SKM-1 (cell line): ENCODE results near the gene GGT7.
A peak's percentile ranks its signal among the peaks of the same experiment; 100 is the strongest.
"Not testable (repeated sequence)": the region's sequence is repeated elsewhere in the genome, so short reads cannot be mapped to it uniquely, and the experiment has no call there.

ENCODE experiments used
- DNase-seq: peaks from one replicate; lab custom pipeline; 2025; ENCODE audit not compliant: unreplicated experiment; lab: John Stamatoyannopoulos, UW

Gene GGT7

GRCh38 chr20:34883087-34883688 is 10.5 kb upstream of the GGT7 start:
- no peak for DNase-seq

DNA sequence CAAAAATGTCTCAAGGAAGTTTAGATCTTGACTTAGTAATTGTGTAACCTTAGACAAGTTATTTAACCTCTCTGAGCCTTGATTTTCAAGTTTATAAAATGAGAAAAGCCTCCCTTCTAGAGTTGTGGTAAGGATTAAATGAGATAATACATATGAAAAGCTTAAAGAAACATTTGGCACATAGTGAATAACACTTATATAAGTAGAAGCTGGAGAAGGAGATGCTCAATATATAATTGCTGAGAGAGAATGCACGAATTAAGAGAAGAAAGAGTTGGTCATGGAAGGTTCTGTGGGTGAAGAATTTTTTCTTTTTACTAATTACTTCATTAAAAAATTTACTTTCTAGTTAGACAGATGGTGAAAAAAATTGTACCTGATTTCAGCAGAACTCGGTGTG is 9.0 kb upstream of the GGT7 start:
- no peak for DNase-seq

- DNase-seq, result not testable (repeated sequence)
Observed at GRCh38 chr20:34880971-34881370, 8.3 kb upstream of the GGT7 start.

DNA sequence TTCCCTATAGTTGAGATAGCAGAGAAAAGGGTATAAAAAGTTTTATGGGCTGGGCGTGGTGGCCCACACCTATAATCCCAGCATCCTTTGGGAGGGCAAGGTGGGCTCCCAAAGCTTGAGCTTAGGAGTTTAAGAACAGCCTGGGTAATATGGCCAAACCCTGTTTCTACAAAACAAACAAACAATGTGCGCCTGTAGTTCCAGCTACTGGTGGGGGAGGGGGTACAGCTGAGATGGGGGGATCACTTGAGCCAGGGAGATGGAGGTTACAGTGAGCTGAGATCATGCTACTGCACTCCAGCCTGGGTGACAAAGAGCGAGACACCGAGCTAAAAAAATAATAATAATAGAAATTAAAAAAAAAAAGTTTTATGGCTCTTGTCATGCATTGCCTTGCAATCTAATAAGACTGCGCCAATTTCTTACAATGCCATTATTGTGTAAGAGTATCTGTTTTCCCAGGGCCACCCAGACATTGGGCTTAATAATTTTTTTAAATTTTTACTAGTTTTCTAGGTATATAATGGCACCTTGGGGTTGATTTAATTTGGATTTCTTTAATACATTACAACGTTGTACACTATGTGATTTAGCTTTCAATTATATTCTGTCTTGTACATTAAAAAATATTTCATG is 7.7 kb upstream of the GGT7 start:
- DNase-seq, result no peak

DNA sequence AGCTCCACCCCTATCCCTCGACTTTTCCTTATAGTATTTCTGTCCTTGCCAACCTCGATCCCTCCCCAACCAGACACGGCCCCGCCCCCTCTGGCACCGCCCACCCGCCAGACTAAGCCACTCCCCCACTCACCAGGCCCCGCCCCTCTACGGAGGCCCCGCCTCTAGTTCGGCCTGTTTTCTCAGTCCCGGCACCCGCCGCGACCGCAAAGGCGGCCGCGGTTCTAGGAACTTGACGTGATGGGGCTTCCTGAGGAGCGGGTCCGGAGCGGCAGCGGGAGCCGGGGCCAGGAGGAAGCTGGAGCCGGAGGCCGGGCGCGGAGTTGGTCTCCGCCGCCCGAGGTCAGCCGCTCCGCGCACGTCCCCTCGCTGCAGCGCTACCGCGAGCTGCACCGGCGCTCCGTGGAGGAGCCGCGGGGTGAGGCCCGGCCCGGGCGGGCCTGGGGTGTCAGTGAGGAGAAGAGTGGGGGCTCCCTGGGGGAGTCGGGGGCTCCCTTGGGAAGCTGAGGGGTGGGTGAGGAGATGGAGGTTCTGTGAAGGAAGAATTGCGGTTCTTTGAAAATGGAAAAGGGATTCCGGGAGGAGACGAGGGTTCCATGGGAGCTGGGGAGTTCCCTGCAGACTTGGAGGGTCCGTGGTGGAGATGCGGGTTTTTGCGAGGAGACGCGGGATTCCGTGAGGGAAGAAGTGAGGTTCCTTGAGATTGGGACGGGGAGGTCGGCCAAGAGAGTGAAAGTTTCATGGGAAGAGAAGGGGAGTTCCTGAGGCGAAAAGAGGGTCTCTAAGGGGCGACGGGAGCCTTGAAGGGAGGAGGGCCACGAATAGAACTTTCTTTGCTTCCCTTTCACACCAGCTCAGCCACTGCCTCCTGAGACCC is 4.0 kb upstream of the GGT7 start, which contains the start of gene ACSS2:
ACSS2 (plus strand) TSS at position 207 of the 877 bp plus-strand sequence; CDS start at position 241, 34 bp downstream.
- no peak for DNase-seq

DNA sequence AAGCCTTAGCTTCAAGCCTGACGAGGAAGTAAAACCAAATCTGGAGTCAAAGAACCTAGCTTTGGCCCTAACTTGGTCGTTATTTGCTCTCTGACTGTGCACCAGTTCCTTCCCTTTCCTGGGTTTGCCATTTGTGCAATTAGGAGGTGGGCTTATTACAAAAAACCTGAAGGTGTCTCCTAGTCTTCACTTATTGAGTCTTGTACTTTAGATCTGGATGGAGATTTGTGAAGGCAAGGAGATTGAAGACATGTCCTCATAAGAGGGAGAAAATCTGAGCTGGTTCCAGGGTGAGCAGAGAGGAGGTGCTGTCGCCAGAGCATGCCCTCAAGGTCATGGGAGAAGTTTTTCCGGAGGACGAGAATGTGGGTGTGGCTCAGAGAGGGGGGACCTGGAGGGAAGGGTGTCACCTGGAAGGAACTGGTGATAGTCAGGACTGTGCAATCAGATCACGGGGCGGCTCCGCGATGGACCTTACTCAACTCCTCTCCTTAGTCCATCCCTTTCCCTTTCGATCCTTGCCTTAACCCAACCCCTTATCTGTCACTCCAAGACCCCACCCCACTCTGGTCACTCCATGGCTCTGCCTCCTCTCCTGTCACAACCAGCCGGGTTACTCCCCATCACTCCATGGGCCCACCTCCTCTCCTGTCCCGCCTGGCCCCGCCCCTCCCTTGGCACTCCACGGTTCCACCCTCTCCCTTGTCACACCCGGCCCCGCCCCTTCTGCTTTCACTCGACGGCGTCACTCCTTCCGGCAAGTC is 3.2 kb upstream of the GGT7 start:
- DNase-seq, result peak; percentile 99

- DNase-seq, result peak; percentile 75
Observed at GRCh38 chr20:34874094-34874654, 1.5 kb upstream of the GGT7 start.

- no peak for DNase-seq
Observed at GRCh38 chr20:34873583-34874093, 982 bp upstream of the GGT7 start.

DNA sequence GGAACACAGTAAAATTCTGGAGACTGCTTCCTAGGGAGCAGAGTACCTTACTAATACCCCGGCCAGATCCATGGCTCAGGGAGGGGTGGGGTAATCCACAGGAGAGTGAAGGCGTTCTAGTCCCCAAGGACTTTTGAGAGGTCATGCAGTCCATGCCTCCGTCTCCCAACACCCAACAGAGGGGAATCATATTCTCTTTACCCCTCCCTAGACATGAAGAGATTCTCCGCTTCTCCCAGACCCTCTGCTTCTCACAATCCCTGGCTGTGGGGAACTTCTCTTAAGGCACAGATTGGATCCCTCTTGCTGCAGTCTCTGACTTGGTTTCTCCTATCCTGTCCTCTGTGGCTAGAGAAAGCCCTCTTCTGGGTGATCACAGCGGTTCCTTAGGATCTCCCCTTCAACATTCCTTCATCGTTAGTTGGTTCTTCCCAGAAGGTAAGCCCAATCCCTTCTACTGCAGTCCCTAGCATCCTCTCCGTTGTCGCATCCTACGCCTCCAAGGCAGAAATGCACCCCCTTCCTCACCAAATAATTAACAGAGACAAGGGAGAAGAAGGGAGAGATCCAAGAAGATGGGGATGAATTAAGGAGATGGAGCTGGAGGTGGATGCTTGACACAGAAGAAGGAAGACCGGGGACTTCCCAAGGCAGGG is 562 bp downstream of the GGT7 start:
- no peak for DNase-seq

DNA sequence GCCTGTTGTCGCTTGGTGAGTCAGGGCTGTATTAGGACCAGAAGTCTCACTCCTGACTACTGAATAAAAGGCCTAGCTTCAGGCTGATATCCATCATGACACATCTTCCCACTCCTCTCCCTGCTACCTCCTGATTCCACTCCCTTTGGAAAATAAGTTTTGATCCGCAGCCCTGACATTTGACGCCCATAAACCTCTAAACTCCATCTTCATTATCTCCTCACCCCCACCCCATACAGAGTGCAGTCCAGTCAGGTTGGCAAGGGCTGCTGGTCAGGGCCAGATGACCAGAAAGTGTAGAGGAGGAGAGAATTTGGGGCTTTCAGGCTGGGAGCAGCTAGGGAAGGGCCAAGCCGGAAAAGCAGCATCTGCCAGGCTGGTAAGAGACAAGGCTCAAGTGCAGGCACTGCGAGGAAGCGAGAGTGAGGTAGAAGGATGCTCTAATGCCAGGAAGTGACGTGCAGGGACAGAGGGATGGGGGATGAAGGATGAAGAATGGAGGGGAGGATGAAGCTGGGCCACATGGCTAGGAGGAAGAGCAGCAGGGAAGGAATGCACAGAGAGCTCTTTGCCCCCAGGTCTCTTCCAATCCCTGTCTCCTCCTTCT is 1.2 kb downstream of the GGT7 start:
- DNase-seq, result no peak

DNA sequence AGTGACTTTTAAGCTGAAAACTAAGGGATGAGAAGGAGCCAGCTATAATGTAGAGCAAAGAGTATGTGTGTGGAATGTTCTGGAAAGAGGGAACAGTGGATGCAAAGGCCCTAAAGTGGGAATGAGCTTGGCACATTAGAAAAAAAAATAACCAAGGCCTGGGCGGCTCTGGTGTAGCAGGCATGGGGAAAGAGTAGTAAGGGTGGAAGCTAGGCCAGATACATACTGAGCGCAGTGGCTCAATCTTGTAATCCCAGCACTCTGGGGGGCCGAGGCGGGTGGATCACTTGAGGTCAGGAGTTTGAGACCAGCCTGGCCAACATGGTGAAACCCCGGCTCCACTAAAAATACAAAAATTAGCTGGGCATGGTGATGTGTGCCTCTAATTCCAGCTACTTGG is 8.4 kb downstream of the GGT7 start:
- DNase-seq, result no peak

DNA sequence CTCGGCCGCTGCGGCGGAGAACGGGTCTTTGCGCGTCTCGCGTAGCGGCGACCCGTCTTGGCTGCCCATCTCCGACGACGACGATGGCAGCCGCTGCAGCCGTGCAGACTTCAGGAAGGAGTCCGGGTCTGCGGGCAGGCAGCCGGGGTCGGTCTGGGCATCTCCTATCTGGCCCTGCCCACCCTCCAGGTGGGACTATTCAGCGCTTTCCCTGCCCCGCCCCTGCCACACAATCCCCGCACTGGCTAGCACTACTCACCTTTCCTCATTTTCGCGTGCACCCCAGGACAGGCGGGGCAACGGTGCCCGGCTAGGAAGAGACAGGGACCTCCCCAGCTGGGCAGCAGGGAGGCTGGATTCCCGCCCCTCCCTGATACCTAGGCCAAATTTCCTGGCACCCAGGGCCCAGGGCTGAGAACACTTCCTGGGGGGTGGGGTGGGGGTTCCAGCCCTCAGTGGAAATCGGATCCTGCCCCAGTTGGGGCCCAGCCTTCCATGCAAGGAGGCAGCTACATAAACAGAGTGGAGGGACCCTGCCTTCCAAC is 9.2 kb downstream of the GGT7 start:
- DNase-seq, result no peak

DNA sequence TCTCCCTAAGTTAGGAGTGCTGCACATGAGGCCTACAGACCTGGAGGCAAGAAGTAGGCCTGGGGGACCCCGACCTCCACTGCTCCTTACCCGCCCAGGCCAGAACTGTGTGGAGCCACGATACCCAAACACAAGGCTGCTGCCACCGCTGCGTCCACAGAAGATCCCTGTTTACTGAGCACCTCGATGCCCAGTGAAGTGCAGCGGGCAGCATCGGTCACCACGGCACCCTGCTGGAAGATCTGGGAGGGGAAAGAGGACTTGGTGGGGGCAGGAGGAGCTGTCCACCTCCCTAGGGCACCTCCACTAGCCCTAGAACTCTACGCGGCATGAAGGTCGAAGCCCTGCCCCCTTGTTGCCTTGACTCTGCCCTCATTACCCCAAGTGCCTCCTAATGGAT is 9.9 kb downstream of the GGT7 start:
- DNase-seq, result no peak

GRCh38 chr20:34861386-34862084 is 11.1 kb downstream of the GGT7 start:
- DNase-seq, result no peak

DNA sequence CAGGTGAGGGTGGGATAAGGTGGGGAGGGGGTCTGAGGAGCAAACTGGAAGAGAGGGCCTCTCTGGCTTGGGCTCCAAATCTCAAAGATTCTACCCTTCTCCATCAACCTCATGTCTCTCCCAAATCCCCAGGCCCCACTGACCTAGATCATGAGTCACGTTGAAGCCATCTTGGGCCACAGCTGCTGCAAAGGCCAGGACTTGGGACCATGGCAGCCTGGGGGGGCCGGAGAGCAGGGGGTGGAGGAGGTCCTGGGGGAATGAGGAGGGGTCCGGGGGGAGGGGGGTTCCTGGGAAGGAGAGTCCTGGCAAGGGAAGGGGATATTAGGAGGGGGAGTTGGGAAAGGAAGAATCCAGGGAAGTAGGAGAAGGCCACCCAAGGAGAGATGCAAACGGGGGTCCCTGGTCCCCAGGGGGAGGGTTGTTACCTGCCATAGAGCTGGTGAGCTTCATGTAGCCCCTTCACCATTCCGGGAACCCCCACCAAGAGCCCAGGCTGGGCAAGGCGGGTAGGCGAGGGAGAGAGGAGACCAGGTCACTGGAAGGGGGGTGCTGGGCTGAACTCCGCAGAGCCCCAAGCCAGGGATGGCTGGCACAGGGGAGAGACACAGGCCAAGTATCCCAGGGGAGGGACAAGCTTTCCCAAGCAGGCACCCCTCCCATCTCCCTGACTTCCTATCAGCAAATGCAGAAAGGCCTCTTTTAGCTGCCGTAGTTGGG is 12.7 kb downstream of the GGT7 start:
- no peak for DNase-seq

DNA sequence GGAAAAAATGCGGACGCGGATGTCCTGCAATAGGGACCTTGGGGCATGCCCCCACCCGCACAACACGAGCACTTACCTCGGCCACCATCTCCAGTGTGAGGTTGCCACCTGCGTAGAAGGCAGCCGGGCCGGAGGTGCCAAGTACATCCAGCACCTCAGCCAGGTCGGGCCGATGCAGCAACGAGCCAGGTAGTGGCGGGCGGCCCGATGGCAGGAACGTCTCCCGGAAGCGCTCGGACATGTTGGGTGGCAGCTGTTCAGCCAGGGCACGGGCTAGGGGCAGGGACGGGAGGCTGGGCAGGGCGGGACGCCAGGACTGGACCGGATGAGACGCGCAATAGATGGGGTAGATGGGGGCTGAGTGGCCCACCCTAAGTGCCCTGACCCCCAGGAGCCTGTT is 13.3 kb downstream of the GGT7 start:
- no peak for DNase-seq

GRCh38 chr20:34852298-34852697 is 20.4 kb downstream of the GGT7 start:
- DNase-seq, result no peak

DNA sequence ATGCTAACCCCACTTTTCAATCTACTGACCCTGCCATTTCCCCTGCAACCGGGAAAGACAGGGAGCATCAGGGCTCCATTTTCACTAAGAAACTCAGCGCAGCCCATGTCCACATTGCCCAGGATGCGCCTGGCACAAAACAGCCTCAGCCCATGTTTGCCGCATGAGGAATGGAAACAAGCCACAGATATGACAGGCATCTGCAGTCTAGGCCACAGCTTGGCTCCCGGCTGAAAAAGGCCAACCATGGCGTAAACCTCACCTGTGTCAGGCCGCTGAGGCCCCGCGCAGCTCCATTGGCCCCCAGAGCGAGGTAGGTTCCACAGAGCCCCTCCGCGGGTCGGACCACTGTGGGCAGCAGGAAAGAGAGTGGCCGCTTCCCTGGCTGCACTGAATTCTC is 21.7 kb downstream of the GGT7 start:
- no peak for DNase-seq
